Measurements from ENCODE around the gene PIEZO2. TPM values are rescaled to one million over a fixed set of nuclear protein-coding genes. Genes with fewer than 3 reads are reported as not detected.

PIEZO2 gene
- total and polyA plus RNA-seq, 2 of the 8 experiments (the other 6 are each of a cell fraction or from before 2014, with no cell fraction given) = 4.7 to 16.5 TPM

DNA sequence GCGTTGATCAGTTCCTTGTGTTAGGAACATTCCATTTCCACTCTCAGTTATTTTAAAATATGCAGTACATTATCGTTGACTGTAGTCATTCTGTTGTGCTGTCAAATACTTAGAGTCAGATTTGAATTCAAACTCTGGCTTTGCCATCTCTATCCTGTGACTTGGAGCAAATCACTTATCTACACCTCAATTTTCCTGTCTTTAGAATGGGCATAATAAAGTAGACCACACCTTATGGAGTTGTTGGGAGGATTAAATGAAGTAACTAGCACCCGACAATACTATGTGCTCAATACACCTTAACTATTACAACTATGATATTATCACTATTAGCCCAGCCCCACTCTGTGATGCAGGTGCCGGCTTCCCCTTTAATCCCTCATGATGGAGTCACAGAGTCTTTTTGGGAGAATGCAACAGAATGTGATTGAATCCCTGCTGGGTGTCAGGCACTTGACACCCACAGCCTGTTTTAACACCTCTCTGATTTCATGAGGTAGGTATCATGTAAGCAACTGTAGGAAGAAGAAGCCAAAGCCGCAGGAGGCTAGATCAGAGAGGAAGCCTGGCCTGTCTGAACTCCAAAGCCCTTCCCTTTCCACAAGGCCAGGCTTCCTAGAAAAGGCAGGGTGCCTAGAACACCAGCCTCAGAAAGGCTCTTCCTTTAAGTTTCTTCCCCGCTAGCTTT, 315.1 kb downstream of the PIEZO2 start (continued):
- TF ChIP-seq JUN (IDR thresholded peaks at IDR 0.05; ENCODE audit: low read depth, low read length) = no peak
